ENCODE data around the gene RASEF. TPM values are rescaled to one million over a fixed set of nuclear protein-coding genes. Genes with fewer than 3 reads are reported as not detected.

Gene RASEF
- total RNA-seq, 1 donor from 2014 or later, result 0.27 TPM

DNA sequence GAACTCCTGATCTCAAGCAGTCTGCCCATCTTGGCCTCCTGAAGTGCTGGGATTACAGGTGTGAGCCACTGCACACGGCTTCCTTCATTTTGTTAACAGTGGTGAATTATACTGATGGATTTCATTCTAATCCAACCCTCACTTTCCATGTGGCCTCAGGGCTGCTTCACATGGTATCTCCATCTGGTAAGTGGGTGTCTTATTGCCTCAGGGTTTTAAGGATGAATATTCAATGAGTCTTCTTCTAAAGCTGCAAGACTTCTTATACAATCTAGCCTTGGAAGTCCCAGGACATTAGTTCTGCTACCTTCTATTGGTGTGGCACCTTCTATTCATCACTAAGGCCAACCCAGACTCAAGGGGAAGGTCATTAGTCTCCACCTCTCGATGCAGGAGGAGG is 8.7 kb upstream of the RASEF start:
- TF ChIP-seq, protein P1, sequence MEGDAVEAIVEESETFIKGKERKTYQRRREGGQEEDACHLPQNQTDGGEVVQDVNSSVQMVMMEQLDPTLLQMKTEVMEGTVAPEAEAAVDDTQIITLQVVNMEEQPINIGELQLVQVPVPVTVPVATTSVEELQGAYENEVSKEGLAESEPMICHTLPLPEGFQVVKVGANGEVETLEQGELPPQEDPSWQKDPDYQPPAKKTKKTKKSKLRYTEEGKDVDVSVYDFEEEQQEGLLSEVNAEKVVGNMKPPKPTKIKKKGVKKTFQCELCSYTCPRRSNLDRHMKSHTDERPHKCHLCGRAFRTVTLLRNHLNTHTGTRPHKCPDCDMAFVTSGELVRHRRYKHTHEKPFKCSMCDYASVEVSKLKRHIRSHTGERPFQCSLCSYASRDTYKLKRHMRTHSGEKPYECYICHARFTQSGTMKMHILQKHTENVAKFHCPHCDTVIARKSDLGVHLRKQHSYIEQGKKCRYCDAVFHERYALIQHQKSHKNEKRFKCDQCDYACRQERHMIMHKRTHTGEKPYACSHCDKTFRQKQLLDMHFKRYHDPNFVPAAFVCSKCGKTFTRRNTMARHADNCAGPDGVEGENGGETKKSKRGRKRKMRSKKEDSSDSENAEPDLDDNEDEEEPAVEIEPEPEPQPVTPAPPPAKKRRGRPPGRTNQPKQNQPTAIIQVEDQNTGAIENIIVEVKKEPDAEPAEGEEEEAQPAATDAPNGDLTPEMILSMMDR (IDR thresholded peaks at IDR 0.05), result no peak
- Mint-ChIP-seq H3K27me3 (ENCODE audit: low read depth) (no peaks in the 10 kb centered on the region), H3K4me1 (ENCODE audit: low read depth) (peaks cover 4% of the 10 kb centered on the region), H3K36me3 (ENCODE audit: low read depth) (no peaks in the 10 kb centered on the region), H3K4me3 (ENCODE audit: unreplicated experiment) (no peak overlapping the region), H3K27ac (ENCODE audit: unreplicated experiment) (no peak overlapping the region), H3K9me3 (ENCODE audit: low read depth) (peaks cover 2% of the 10 kb centered on the region)
- no peak for DNase-seq (ENCODE audit: low spot score)

DNA sequence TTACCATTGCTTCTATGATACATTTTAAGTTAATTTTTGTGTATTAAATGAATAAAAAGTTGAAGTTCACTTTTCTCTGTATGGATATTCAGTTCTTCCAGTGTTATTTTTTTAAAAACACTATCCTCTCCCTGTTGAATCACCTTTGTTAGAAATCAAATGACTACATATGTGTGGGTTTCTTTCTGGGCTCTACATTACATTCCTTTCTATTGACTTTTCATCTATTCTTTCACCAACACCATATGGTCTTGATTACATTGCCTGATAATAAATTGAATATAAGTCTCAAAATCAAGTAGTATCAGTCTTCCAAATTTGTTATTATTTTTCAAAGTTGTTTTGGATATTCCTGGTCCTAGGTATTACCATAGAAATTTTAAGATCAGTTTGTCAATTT is 7.3 kb upstream of the RASEF start:
- H3K9me3 Mint-ChIP-seq (ENCODE audit: low read depth), result peaks cover 3% of the 10 kb centered on the region
- DNase-seq (ENCODE audit: low spot score), result no peak
- H3K27me3 Mint-ChIP-seq (ENCODE audit: low read depth), result no peaks in the 10 kb centered on the region
- no peaks in the 10 kb centered on the region for H3K36me3 Mint-ChIP-seq (ENCODE audit: low read depth)
- H3K27ac Mint-ChIP-seq (ENCODE audit: unreplicated experiment), result no peak overlapping the region
- peaks cover 8% of the 10 kb centered on the region for H3K4me1 Mint-ChIP-seq (ENCODE audit: low read depth)
- TF ChIP-seq, protein P1 (IDR thresholded peaks at IDR 0.05), result no peak
- no peak overlapping the region for H3K4me3 Mint-ChIP-seq (ENCODE audit: unreplicated experiment)

DNA sequence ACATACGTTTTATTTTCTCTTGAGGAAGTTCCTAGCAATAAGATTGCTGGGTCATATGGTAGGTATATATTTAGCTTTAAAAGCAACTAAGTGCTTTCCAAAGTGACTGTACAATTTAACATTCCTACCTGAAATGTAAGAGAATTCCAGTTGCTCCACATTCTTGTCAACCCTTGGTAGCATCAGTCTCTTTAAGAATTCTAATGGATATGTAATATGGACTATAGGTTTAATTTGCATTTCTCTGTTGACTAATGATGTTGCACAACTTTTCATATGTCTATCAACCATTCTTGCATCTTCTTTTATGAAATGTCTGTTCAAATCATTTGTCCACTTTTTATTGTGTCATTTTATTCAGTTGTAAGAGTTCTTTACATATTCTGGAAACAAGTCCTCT is 6.7 kb upstream of the RASEF start:
- Mint-ChIP-seq H3K36me3 (ENCODE audit: low read depth) (no peaks in the 10 kb centered on the region), H3K9me3 (ENCODE audit: low read depth) (peaks cover 6% of the 10 kb centered on the region), H3K4me3 (ENCODE audit: unreplicated experiment) (no peak overlapping the region), H3K27ac (ENCODE audit: unreplicated experiment) (no peak overlapping the region), H3K27me3 (ENCODE audit: low read depth) (no peaks in the 10 kb centered on the region), H3K4me1 (ENCODE audit: low read depth) (peaks cover 8% of the 10 kb centered on the region)
- TF ChIP-seq, protein P1 (IDR thresholded peaks at IDR 0.05), result no peak
- DNase-seq (ENCODE audit: low spot score), result no peak

DNA sequence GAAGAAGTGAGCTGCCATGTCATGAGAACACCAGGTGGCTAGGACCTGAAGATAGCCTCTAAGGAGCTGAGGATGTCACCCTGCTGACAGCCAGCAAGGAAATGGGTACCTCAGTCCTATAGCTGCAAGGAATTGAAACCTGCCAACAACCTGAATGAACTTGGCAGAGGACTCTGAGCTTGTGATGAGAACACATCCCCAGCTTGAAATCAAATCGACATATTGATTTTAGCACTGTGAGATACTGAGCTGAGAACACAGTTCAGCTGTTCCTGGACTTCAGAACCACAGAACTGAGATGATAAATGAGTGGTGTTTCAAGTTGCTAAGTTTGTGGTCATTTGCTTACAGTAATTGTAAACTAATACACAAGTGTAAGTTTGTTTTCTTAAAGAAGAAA is 5.5 kb upstream of the RASEF start:
- Mint-ChIP-seq H3K4me1 (ENCODE audit: low read depth) (peaks cover 9% of the 10 kb centered on the region), H3K27me3 (ENCODE audit: low read depth) (peaks cover 6% of the 10 kb centered on the region), H3K36me3 (ENCODE audit: low read depth) (no peaks in the 10 kb centered on the region), H3K4me3 (ENCODE audit: unreplicated experiment) (no peak overlapping the region), H3K27ac (ENCODE audit: unreplicated experiment) (no peak overlapping the region), H3K9me3 (ENCODE audit: low read depth) (peaks cover 6% of the 10 kb centered on the region)
- no peak for DNase-seq (ENCODE audit: low spot score)
- TF ChIP-seq, protein P1 (IDR thresholded peaks at IDR 0.05), result no peak

DNA sequence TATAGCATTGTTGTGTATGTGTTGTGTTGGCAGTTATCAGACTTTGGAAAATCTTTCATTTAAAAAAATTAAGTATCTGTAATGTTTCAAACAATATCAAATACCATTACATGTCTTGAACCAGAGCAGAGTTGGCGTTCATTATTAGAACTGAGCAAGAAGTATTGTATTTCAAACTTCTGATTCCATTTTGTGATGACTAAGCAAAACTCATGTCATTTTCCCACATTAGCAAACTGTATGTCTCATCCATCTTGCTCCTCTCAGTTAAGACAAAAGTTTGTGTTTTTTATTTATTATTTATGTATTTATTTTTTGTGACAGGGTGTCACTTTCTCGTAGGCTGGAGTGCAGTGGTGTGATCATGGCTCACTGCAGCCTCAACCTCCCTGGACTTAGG is 4.6 kb upstream of the RASEF start:
- TF ChIP-seq, protein P1 (IDR thresholded peaks at IDR 0.05), result no peak
- H3K36me3 Mint-ChIP-seq (ENCODE audit: low read depth), result no peaks in the 10 kb centered on the region

More for the DNA sequence above, 4.6 kb upstream of the RASEF start:
- Mint-ChIP-seq H3K4me1 (ENCODE audit: low read depth) (peaks cover 13% of the 10 kb centered on the region), H3K27ac (ENCODE audit: unreplicated experiment) (no peak overlapping the region), H3K27me3 (ENCODE audit: low read depth) (peaks cover 10% of the 10 kb centered on the region), H3K9me3 (ENCODE audit: low read depth) (peaks cover 6% of the 10 kb centered on the region), H3K4me3 (ENCODE audit: unreplicated experiment) (no peak overlapping the region)
- no peak for DNase-seq (ENCODE audit: low spot score)

Data from chondrocyte (in vitro differentiated cells).